KMS-11 (cell line): ENCODE data around the gene ABCC4.
"Not testable (repeated sequence)": the region's sequence is repeated elsewhere in the genome, so short reads cannot be mapped to it uniquely, and the experiment has no call there.

ENCODE experiments used
- H2AFZ ChIP-seq: fragments of 200-600 bp; sonication (generic); 2 replicates; pipeline ENCODE4 v1.6.1; 2016; ENCODE audit warnings: antibody characterized with exemption, mixed run types, low read depth
- H3K27ac ChIP-seq: fragments of 200-600 bp; sonication (generic); 2 replicates; pipeline ENCODE4 v1.6.1; 2016; ENCODE audit warnings: mild to moderate bottlenecking, mixed run types
- H3K27me3 ChIP-seq: fragments of 200-600 bp; sonication (generic); 2 replicates; pipeline ENCODE4 v1.6.1; 2017; ENCODE audit warnings: mild to moderate bottlenecking, low read depth, mixed run types, moderate library complexity; ENCODE audit not compliant: insufficient read depth
- H3K36me3 ChIP-seq: fragments of 200-600 bp; sonication (generic); 2 replicates; pipeline ENCODE4 v1.6.1; 2017; ENCODE audit warnings: mild to moderate bottlenecking, mixed run types; ENCODE audit not compliant: insufficient read depth
- H3K4me1 ChIP-seq: fragments of 200-600 bp; sonication (generic); 2 replicates; pipeline ENCODE4 v1.6.1; 2016; ENCODE audit warnings: mild to moderate bottlenecking, low read depth, mixed run types; ENCODE audit not compliant: poor library complexity, severe bottlenecking
- H3K4me2 ChIP-seq: fragments of 200-600 bp; sonication (generic); 2 replicates; pipeline ENCODE4 v1.7.0; 2016; ENCODE audit warnings: mild to moderate bottlenecking, mixed run types
- H3K4me3 ChIP-seq: fragments of 200-600 bp; sonication (generic); IDR thresholded peaks from 2 replicates; pipeline ENCODE4 v1.6.1; 2017; ENCODE audit warnings: low read depth, low read length, mixed read lengths; ENCODE audit not compliant: insufficient read depth
- H3K79me2 ChIP-seq: fragments of 200-600 bp; sonication (generic); 2 replicates; pipeline ENCODE4 v1.6.1; 2016; ENCODE audit warnings: low read depth, mixed run types; ENCODE audit not compliant: insufficient read depth
- H3K9ac ChIP-seq: fragments of 200-600 bp; sonication (generic); 2 replicates; pipeline ENCODE4 v1.6.1; 2016; ENCODE audit warnings: mild to moderate bottlenecking, mixed run types
- H4K20me1 ChIP-seq: fragments of 200-600 bp; sonication (generic); 2 replicates; pipeline ENCODE4 v1.6.1; 2016; ENCODE audit warnings: mild to moderate bottlenecking, mixed run types; ENCODE audit not compliant: insufficient read depth
- TF ChIP-seq, protein P1 (sequence below): fragments of 200-600 bp; sonication (generic); conservative IDR thresholded peaks from 2 replicates; pipeline ENCODE4 v1.6.1; 2017; ENCODE audit warnings: low read depth, mild to moderate bottlenecking, antibody characterized with exemption, low read length, moderate library complexity, mixed read lengths

ABCC4 gene

GRCh38 chr13:95296326-95296925, 4.8 kb downstream of the ABCC4 start:
- Histone ChIP-seq H3K27ac (no peak overlapping the region), H3K4me1 (peaks cover 13% of the 10 kb centered on the region), H3K4me3 (no peak overlapping the region), H3K9ac (no peak overlapping the region), H3K79me2 (peaks cover 6% of the 10 kb centered on the region; the same call in 1 of the 2 replicates), H3K4me2 (no peak overlapping the region), H3K27me3 (no peaks in the 10 kb centered on the region), H4K20me1 (no peaks in the 10 kb centered on the region), H3K36me3 (no peaks in the 10 kb centered on the region), H2AFZ (no peak overlapping the region)
- TF ChIP-seq, protein P1, sequence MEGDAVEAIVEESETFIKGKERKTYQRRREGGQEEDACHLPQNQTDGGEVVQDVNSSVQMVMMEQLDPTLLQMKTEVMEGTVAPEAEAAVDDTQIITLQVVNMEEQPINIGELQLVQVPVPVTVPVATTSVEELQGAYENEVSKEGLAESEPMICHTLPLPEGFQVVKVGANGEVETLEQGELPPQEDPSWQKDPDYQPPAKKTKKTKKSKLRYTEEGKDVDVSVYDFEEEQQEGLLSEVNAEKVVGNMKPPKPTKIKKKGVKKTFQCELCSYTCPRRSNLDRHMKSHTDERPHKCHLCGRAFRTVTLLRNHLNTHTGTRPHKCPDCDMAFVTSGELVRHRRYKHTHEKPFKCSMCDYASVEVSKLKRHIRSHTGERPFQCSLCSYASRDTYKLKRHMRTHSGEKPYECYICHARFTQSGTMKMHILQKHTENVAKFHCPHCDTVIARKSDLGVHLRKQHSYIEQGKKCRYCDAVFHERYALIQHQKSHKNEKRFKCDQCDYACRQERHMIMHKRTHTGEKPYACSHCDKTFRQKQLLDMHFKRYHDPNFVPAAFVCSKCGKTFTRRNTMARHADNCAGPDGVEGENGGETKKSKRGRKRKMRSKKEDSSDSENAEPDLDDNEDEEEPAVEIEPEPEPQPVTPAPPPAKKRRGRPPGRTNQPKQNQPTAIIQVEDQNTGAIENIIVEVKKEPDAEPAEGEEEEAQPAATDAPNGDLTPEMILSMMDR = peak; percentile 47; the same call in 1 of the 2 replicates

DNA sequence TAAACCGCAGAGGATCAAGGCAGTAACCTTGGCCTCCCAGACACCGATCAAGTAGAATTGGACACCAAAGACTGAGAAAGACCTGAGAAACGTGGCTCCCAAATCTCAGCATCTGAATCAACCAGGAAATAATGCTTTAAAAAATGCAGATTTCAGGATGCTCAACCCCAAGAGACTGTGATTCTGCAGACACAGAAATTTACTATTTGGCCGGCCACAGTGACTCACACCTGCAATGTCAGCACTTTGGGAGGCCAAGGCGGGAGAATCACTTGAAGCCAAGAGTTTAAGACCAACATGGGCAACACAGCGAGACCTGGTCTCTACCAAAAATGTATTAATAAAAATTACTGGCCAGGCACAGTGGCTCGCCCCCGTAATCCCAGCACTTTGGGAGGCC, 6.2 kb downstream of the ABCC4 start:
- H2AFZ ChIP-seq = no peak overlapping the region
- no peak overlapping the region for H3K4me3 ChIP-seq
- TF ChIP-seq, protein P1 = no peak
- no peak overlapping the region for H3K9ac ChIP-seq
- H3K4me1 ChIP-seq = peaks cover 10% of the 10 kb centered on the region
- no peaks in the 10 kb centered on the region for H4K20me1 ChIP-seq
- no peaks in the 10 kb centered on the region for H3K27me3 ChIP-seq
- no peaks in the 10 kb centered on the region for H3K36me3 ChIP-seq
- no peak overlapping the region for H3K4me2 ChIP-seq
- no peak overlapping the region for H3K27ac ChIP-seq
- peaks cover 6% of the 10 kb centered on the region; the same call in 1 of the 2 replicates for H3K79me2 ChIP-seq

- no peaks in the 10 kb centered on the region for H3K36me3 ChIP-seq
- peaks cover 7% of the 10 kb centered on the region for H3K4me1 ChIP-seq
- no peak overlapping the region for H3K4me2 ChIP-seq
- TF ChIP-seq, protein P1 = no peak
- H3K27ac ChIP-seq = no peak overlapping the region
- H4K20me1 ChIP-seq = no peaks in the 10 kb centered on the region
- peaks cover 6% of the 10 kb centered on the region; the same call in 1 of the 2 replicates for H3K79me2 ChIP-seq
- H3K4me3 ChIP-seq = no peak overlapping the region
- no peak overlapping the region for H2AFZ ChIP-seq
- no peak overlapping the region for H3K9ac ChIP-seq
- H3K27me3 ChIP-seq = no peaks in the 10 kb centered on the region
These were observed 8.6 kb downstream of the ABCC4 start for GRCh38 chr13:95292622-95293021.

GRCh38 chr13:95289901-95290300, 11.3 kb downstream of the ABCC4 start:
- not testable (repeated sequence) for H3K4me2 ChIP-seq, H3K9ac ChIP-seq, H3K36me3 ChIP-seq, H3K27ac ChIP-seq, H4K20me1 ChIP-seq, H3K79me2 ChIP-seq, H2AFZ ChIP-seq, H3K27me3 ChIP-seq, H3K4me3 ChIP-seq
- peaks cover 11% of the 10 kb centered on the region for H3K4me1 ChIP-seq

- Histone ChIP-seq H3K4me2 (no peak overlapping the region), H3K4me3 (no peak overlapping the region), H2AFZ (no peak overlapping the region), H4K20me1 (no peaks in the 10 kb centered on the region), H3K27me3 (no peaks in the 10 kb centered on the region), H3K36me3 (no peaks in the 10 kb centered on the region), H3K9ac (no peak overlapping the region), H3K27ac (no peak overlapping the region), H3K4me1 (peaks cover 7% of the 10 kb centered on the region), H3K79me2 (no peaks in the 10 kb centered on the region; the same call in 1 of the 2 replicates)
- TF ChIP-seq, protein P1 = no peak
These were observed 12.2 kb downstream of the ABCC4 start for GRCh38 chr13:95289020-95289444.
